Mesendoderm (in vitro differentiated cells): ENCODE results near the gene DNAJA3.

ENCODE experiments used
- DNase-seq: peaks from one replicate; pipeline ENCODE4 v3.0.0; 2013
- H2AK5ac ChIP-seq: 2 replicates; pipeline ENCODE4 v1.6.1; 2013; ENCODE audit warnings: low read length, inconsistent platforms
- H2BK120ac ChIP-seq: 2 replicates; pipeline ENCODE4 v1.6.1; 2013; ENCODE audit warnings: low read depth, mild to moderate bottlenecking, low read length, moderate library complexity, mixed read lengths
- H2BK15ac ChIP-seq: replicated peaks from 2 replicates; pipeline ENCODE4 v1.6.1; 2013; ENCODE audit warnings: low read depth, mild to moderate bottlenecking, moderate library complexity
- H2BK5ac ChIP-seq: 2 replicates; pipeline ENCODE4 v1.6.1; 2013; ENCODE audit warnings: low read length, inconsistent platforms
- H3K18ac ChIP-seq: 2 replicates; pipeline ENCODE4 v1.6.1; 2013; ENCODE audit warnings: mild to moderate bottlenecking, low read length, mixed read lengths
- H3K23ac ChIP-seq: one replicate; pipeline ENCODE4 v1.6.1; 2013; ENCODE audit warnings: low read length
- H3K27ac ChIP-seq: 2 replicates; pipeline ENCODE4 v1.5.1; 2013; ENCODE audit warnings: low read depth, mild to moderate bottlenecking, inconsistent platforms, low read length, moderate library complexity
- H3K27me3 ChIP-seq: 2 replicates; pipeline ENCODE4 v1.6.1; 2013; ENCODE audit warnings: low read length, control low read depth, mild to moderate bottlenecking, inconsistent platforms; ENCODE audit not compliant: insufficient read depth, poor library complexity
- H3K36me3 ChIP-seq: 2 replicates; pipeline ENCODE4 v1.6.1; 2013; ENCODE audit warnings: low read length, inconsistent platforms; ENCODE audit not compliant: control insufficient read depth, insufficient read depth
- H3K4ac ChIP-seq: one replicate; pipeline ENCODE4 v1.6.1; 2013; ENCODE audit warnings: low read depth, mild to moderate bottlenecking, low read length, moderate library complexity
- H3K4me1 ChIP-seq: 2 replicates; pipeline ENCODE4 v1.6.1; 2013; ENCODE audit warnings: low read depth, low read length, inconsistent platforms; ENCODE audit not compliant: control insufficient read depth
- H3K4me2 ChIP-seq: 2 replicates; pipeline ENCODE4 v1.6.1; 2013; ENCODE audit warnings: low read length
- H3K4me3 ChIP-seq: 2 replicates; pipeline ENCODE4 v1.5.1; 2013; ENCODE audit warnings: mild to moderate bottlenecking, low read length
- H3K56ac ChIP-seq: one replicate; pipeline ENCODE4 v1.6.1; 2013; ENCODE audit warnings: low read length
- H3K79me1 ChIP-seq: 2 replicates; pipeline ENCODE4 v1.6.1; 2013; ENCODE audit warnings: low read length, inconsistent platforms
- H3K79me2 ChIP-seq: 2 replicates; pipeline ENCODE4 v1.6.1; 2013; ENCODE audit warnings: mild to moderate bottlenecking, low read length; ENCODE audit not compliant: control insufficient read depth, insufficient read depth
- H3K9ac ChIP-seq: 2 replicates; pipeline ENCODE4 v1.6.1; 2013; ENCODE audit warnings: low read length, inconsistent platforms
- H4K5ac ChIP-seq: one replicate; pipeline ENCODE4 v1.6.1; 2013; ENCODE audit warnings: low read length
- H4K8ac ChIP-seq: one replicate; pipeline ENCODE4 v1.6.1; 2013; ENCODE audit warnings: low read depth, mild to moderate bottlenecking, control low read depth, low read length, moderate library complexity
- WGBS: extraction: QIAGEN DNeasy Blood & Tissue Kit; methylation state at CpG from one replicate; pipeline ENCODE4 v1.1.7; 2013; ENCODE audit warnings: low lambda C conversion rate, missing lambda C conversion rate; ENCODE audit not compliant: insufficient coverage; ENCODE audit errors: extremely low coverage; 5-methylcytosine and 5-hydroxymethylcytosine counted together

Gene DNAJA3

GRCh38 chr16:4378999-4379690 is 46.5 kb upstream of the DNAJA3 start:
- H3K56ac ChIP-seq, result no peak overlapping the region
- H3K4me2 ChIP-seq, result no peak overlapping the region
- DNase-seq, result no peak
- H4K5ac ChIP-seq, result no peak overlapping the region
- no peak overlapping the region for H2AK5ac ChIP-seq
- H3K27ac ChIP-seq, result no peak overlapping the region
- no CpG with 5 or more reads among the region's 21 CpGs for WGBS
- no peak overlapping the region for H3K4ac ChIP-seq
- no peak overlapping the region for H3K23ac ChIP-seq
- peaks cover 2% of the 10 kb centered on the region for H3K79me1 ChIP-seq
- H2BK120ac ChIP-seq, result no peak overlapping the region
- no peaks in the 10 kb centered on the region for H3K36me3 ChIP-seq
- no peak overlapping the region for H2BK15ac ChIP-seq
- H3K9ac ChIP-seq, result no peak overlapping the region
- H3K27me3 ChIP-seq, result no peaks in the 10 kb centered on the region
- no peaks in the 10 kb centered on the region for H3K79me2 ChIP-seq
- no peak overlapping the region for H2BK5ac ChIP-seq
- H3K18ac ChIP-seq, result no peak overlapping the region
- no peak overlapping the region for H3K4me3 ChIP-seq
- peaks cover 13% of the 10 kb centered on the region for H3K4me1 ChIP-seq
- H4K8ac ChIP-seq, result no peak overlapping the region

GRCh38 chr16:4380119-4381063 is 45.3 kb upstream of the DNAJA3 start:
- H3K79me2 ChIP-seq, result no peaks in the 10 kb centered on the region
- H2BK120ac ChIP-seq, result no peak overlapping the region
- H3K4me1 ChIP-seq, result peaks cover 10% of the 10 kb centered on the region
- H3K23ac ChIP-seq, result no peak overlapping the region
- H4K8ac ChIP-seq, result no peak overlapping the region
- no peak overlapping the region for H2BK15ac ChIP-seq
- H2AK5ac ChIP-seq, result no peak overlapping the region
- no peaks in the 10 kb centered on the region for H3K36me3 ChIP-seq
- no peak overlapping the region for H3K27ac ChIP-seq
- H3K4me3 ChIP-seq, result no peak overlapping the region
- H3K56ac ChIP-seq, result no peak overlapping the region
- peaks cover 2% of the 10 kb centered on the region for H3K79me1 ChIP-seq
- no peak overlapping the region for H2BK5ac ChIP-seq
- no peaks in the 10 kb centered on the region for H3K27me3 ChIP-seq
- DNase-seq, result no peak
- H3K4me2 ChIP-seq, result no peak overlapping the region
- WGBS, result no CpG with 5 or more reads among the region's 26 CpGs
- H3K9ac ChIP-seq, result no peak overlapping the region
- no peak overlapping the region for H4K5ac ChIP-seq
- H3K18ac ChIP-seq, result no peak overlapping the region
- no peak overlapping the region for H3K4ac ChIP-seq

- Histone ChIP-seq H3K27ac (no peak overlapping the region), H3K23ac (no peak overlapping the region), H3K4me2 (no peak overlapping the region), H4K8ac (no peak overlapping the region), H2BK120ac (no peak overlapping the region), H3K9ac (no peak overlapping the region), H2BK5ac (no peak overlapping the region), H3K27me3 (no peaks in the 10 kb centered on the region), H3K4me3 (no peak overlapping the region), H3K79me2 (no peaks in the 10 kb centered on the region), H2AK5ac (no peak overlapping the region), H4K5ac (no peak overlapping the region), H3K4ac (no peak overlapping the region), H3K18ac (no peak overlapping the region), H3K4me1 (peaks cover 9% of the 10 kb centered on the region), H3K56ac (no peak overlapping the region), H3K36me3 (no peaks in the 10 kb centered on the region), H2BK15ac (no peak overlapping the region), H3K79me1 (peaks cover 2% of the 10 kb centered on the region)
- no peak for DNase-seq
- no CpG with 5 or more reads among the region's 59 CpGs for WGBS
These were observed 44.4 kb upstream of the DNAJA3 start for GRCh38 chr16:4381072-4381934.

GRCh38 chr16:4381935-4382794 is 43.5 kb upstream of the DNAJA3 start:
- Histone ChIP-seq H2BK15ac (no peak overlapping the region), H4K5ac (no peak overlapping the region), H3K23ac (no peak overlapping the region), H3K36me3 (no peaks in the 10 kb centered on the region), H3K56ac (no peak overlapping the region), H3K4me3 (no peak overlapping the region), H2BK120ac (no peak overlapping the region), H3K9ac (no peak overlapping the region), H3K18ac (no peak overlapping the region), H3K4me1 (peaks cover 5% of the 10 kb centered on the region), H3K27ac (no peak overlapping the region), H4K8ac (no peak overlapping the region), H3K79me2 (no peaks in the 10 kb centered on the region), H2BK5ac (no peak overlapping the region), H3K27me3 (no peaks in the 10 kb centered on the region), H3K4ac (no peak overlapping the region), H3K4me2 (no peak overlapping the region), H3K79me1 (no peaks in the 10 kb centered on the region), H2AK5ac (no peak overlapping the region)
- WGBS, result no CpG with 5 or more reads among the region's 55 CpGs
- DNase-seq, result no peak

GRCh38 chr16:4382795-4383357 is 42.8 kb upstream of the DNAJA3 start:
- H3K36me3 ChIP-seq, result no peaks in the 10 kb centered on the region
- H2AK5ac ChIP-seq, result no peak overlapping the region
- no peak for DNase-seq
- H3K9ac ChIP-seq, result no peak overlapping the region
- no peaks in the 10 kb centered on the region for H3K79me2 ChIP-seq
- no CpG with 5 or more reads among the region's 21 CpGs for WGBS
- no peak overlapping the region for H2BK15ac ChIP-seq
- no peak overlapping the region for H3K18ac ChIP-seq
- H2BK120ac ChIP-seq, result no peak overlapping the region
- H3K27ac ChIP-seq, result no peak overlapping the region
- no peak overlapping the region for H3K4me2 ChIP-seq
- no peak overlapping the region for H3K56ac ChIP-seq
- H2BK5ac ChIP-seq, result no peak overlapping the region
- H4K8ac ChIP-seq, result no peak overlapping the region
- H4K5ac ChIP-seq, result no peak overlapping the region
- no peaks in the 10 kb centered on the region for H3K27me3 ChIP-seq
- H3K4me3 ChIP-seq, result no peak overlapping the region
- no peaks in the 10 kb centered on the region for H3K79me1 ChIP-seq
- no peak overlapping the region for H3K4ac ChIP-seq
- H3K23ac ChIP-seq, result no peak overlapping the region
- no peaks in the 10 kb centered on the region for H3K4me1 ChIP-seq
